A673 (cell line): ENCODE results near the gene AUH. TPM values are rescaled to one million over a fixed set of nuclear protein-coding genes. Genes with fewer than 3 reads are reported as not detected.
A peak's percentile ranks its signal among the peaks of the same experiment; 100 is the strongest.

Source experiments
- BruUV-seq: library from RNA; stranded (reverse); fragments of 400-500 nt; replicated peaks from 2 replicates; lab custom pipeline; 2021; lab: Mats Ljungman, UMichigan
- CTCF ChIA-PET: fragments of 300-600 bp; sonication (Branson Sonifier 250); formaldehyde crosslinking; loops from one replicate; lab custom pipeline; 2022; ENCODE audit warnings: antibody characterized with exemption; lab: Charles Lee
- POLR2A ChIA-PET: fragments of 300-600 bp; sonication (Branson Sonifier 250); formaldehyde crosslinking; loops from one replicate; lab custom pipeline; 2022; ENCODE audit warnings: antibody characterized with exemption; ENCODE audit not compliant: low non-redundant PET; lab: Charles Lee
- DNase-seq: peaks from one replicate; pipeline ENCODE4 v3.0.0-alpha.2; 2015; ENCODE audit warnings: low spot score
- H3K27ac ChIP-seq: fragments of 200-600 bp; sonication (generic); 2 replicates; pipeline ENCODE4 v1.5.1; 2016; ENCODE audit warnings: mixed run types, low read depth, mild to moderate bottlenecking, mixed read lengths, antibody characterized with exemption, low read length; ENCODE audit not compliant: poor library complexity, severe bottlenecking
- H3K27me3 ChIP-seq: fragments of 200-600 bp; sonication (generic); replicated peaks from 2 replicates; pipeline ENCODE4 v1.6.1; 2017; ENCODE audit warnings: mixed run types, low read depth, mild to moderate bottlenecking, mixed read lengths, antibody characterized with exemption, low read length; ENCODE audit not compliant: insufficient read depth, poor library complexity
- H3K36me3 ChIP-seq: fragments of 200-600 bp; sonication (generic); 2 replicates; pipeline ENCODE4 v1.6.1; 2016; ENCODE audit warnings: mixed run types, mild to moderate bottlenecking, mixed read lengths, antibody characterized with exemption, low read length; ENCODE audit not compliant: insufficient read depth, poor library complexity, severe bottlenecking
- H3K4me1 ChIP-seq: fragments of 200-600 bp; sonication (generic); 2 replicates; pipeline ENCODE4 v1.6.1; 2017; ENCODE audit warnings: mixed run types, mild to moderate bottlenecking, mixed read lengths, antibody characterized with exemption, low read length; ENCODE audit not compliant: insufficient read depth, poor library complexity, severe bottlenecking
- H3K4me3 ChIP-seq: fragments of 200-600 bp; sonication (generic); 2 replicates; pipeline ENCODE4 v1.5.1; 2016; ENCODE audit warnings: low read depth, mixed run types, mild to moderate bottlenecking, mixed read lengths, low read length; ENCODE audit not compliant: poor library complexity, severe bottlenecking
- H3K9me3 ChIP-seq: fragments of 200-600 bp; sonication (generic); 2 replicates; pipeline ENCODE4 v1.6.1; 2016; ENCODE audit warnings: mixed run types, low read depth, mild to moderate bottlenecking, mixed read lengths, antibody characterized with exemption, low read length; ENCODE audit not compliant: poor library complexity, severe bottlenecking
- EZH2 ChIP-seq: fragments of 200-600 bp; sonication (generic); IDR thresholded peaks from 2 replicates; pipeline ENCODE4 v1.6.1; 2017; ENCODE audit warnings: borderline replicate concordance, low read depth, mild to moderate bottlenecking, mixed read lengths, antibody characterized with exemption, low read length; ENCODE audit not compliant: poor library complexity, severe bottlenecking
- intact Hi-C: fragments of 100-400 bp; cut with micrococcal nuclease; formaldehyde crosslinking; loops from one replicate; pipeline ENCODE4 v1.10.0; 2022; ENCODE audit not compliant: unreplicated experiment
- total RNA-seq: library from RNA; stranded (reverse); gene quantifications from 2 replicates; pipeline ENCODE4 v1.2.3, GENCODE V29; 2021
- TF ChIP-seq, protein P1 (sequence below): fragments of 300-800, 200-600 bp; sonication (generic); conservative IDR thresholded peaks from 2 replicates; pipeline ENCODE4 v1.5.1; 2017; ENCODE audit warnings: low read depth, mild to moderate bottlenecking, antibody characterized with exemption, low read length, moderate library complexity, mixed read lengths

AUH gene
- total RNA-seq, 1 experiment from 2014 or later: 12.3 TPM

DNA sequence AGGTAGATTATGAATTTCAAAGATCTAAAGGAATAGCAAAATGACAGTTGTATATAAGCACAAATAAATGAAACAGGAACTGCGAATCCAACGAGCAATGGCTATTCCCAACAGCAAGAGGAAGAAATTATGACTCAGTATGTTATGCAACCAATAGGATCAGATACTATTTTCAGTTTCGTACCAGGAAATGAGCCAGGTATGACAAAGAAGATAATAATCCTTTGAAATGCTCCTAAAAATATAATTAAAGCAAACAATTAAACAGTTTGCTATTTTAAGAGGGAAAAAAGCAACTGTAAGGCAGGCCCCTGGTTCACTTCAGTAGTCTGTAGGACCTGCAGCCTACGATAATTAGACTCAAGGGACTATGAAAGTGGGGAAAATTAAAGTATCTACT is 58.9 kb downstream of the AUH start:
- Histone ChIP-seq H3K4me1 (no peaks in the 10 kb centered on the region), H3K27me3 (no peaks in the 10 kb centered on the region), H3K27ac (no peak overlapping the region), H3K9me3 (no peaks in the 10 kb centered on the region), H3K36me3 (no peaks in the 10 kb centered on the region), H3K4me3 (no peak overlapping the region)
- ChIA-PET CTCF (no interaction called here), POLR2A (no interaction called here)
- intact Hi-C loops: no loop called here
- TF ChIP-seq EZH2: no peak
- TF ChIP-seq, protein P1, sequence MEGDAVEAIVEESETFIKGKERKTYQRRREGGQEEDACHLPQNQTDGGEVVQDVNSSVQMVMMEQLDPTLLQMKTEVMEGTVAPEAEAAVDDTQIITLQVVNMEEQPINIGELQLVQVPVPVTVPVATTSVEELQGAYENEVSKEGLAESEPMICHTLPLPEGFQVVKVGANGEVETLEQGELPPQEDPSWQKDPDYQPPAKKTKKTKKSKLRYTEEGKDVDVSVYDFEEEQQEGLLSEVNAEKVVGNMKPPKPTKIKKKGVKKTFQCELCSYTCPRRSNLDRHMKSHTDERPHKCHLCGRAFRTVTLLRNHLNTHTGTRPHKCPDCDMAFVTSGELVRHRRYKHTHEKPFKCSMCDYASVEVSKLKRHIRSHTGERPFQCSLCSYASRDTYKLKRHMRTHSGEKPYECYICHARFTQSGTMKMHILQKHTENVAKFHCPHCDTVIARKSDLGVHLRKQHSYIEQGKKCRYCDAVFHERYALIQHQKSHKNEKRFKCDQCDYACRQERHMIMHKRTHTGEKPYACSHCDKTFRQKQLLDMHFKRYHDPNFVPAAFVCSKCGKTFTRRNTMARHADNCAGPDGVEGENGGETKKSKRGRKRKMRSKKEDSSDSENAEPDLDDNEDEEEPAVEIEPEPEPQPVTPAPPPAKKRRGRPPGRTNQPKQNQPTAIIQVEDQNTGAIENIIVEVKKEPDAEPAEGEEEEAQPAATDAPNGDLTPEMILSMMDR: no peak
- peak; percentile 17 for DNase-seq
- BruUV-seq: no TSS peak

DNA sequence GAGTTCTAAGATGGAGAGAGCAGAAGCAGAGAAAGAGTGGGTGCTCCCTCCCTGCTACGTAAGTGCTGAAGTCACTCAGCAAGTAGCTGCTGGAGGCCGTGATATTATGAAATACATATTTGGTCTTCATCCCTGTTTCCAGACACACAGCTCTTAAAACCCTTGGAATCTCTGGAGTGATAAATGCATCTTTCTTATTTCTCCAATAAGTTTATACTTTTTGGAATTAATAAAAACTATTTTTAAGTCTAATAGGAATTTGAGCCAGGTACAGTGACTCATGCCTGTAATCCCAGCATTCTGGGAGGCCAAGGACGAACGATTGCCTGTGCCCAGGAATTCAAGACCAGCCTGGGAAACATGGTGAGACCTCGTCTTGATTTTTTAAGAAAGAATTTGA is 60.6 kb downstream of the AUH start:
- CTCF ChIA-PET: no interaction called here
- TF ChIP-seq, protein P1: no peak
- TF ChIP-seq EZH2: no peak
- Histone ChIP-seq H3K27me3 (no peaks in the 10 kb centered on the region), H3K4me3 (no peak overlapping the region), H3K27ac (no peak overlapping the region), H3K4me1 (no peaks in the 10 kb centered on the region), H3K36me3 (no peaks in the 10 kb centered on the region), H3K9me3 (no peaks in the 10 kb centered on the region)
- DNase-seq: no peak
- BruUV-seq: no TSS peak
- POLR2A ChIA-PET: interaction anchor here (0.6 kb wide), 1 partner anchor 72 kb away, joined by 4 read pairs; no protein-coding TSS in a partner anchor
- intact Hi-C loops: no loop called here

DNA sequence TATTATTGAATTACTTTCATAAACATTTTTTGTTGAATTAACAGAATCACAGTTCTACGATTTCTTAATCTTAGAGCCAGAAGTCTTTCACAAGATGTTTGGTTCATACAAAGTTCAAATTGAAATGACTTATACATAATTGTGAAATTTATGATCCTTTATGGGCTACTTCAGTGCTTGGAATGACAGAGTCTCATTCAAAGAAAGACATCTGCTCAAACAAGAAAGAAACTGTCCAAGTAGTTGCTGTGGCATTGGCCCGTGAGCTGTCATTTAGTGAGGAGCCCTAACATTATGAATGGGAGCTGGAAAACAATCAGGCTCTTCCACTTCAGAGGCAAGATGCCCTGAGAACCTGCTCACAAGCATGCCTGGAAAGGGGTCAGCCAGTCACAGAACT is 63.4 kb downstream of the AUH start:
- Histone ChIP-seq H3K27me3 (no peaks in the 10 kb centered on the region), H3K9me3 (no peaks in the 10 kb centered on the region), H3K36me3 (no peaks in the 10 kb centered on the region), H3K4me3 (no peak overlapping the region), H3K27ac (no peak overlapping the region), H3K4me1 (no peaks in the 10 kb centered on the region)
- ChIA-PET POLR2A (no interaction called here), CTCF (no interaction called here)
- no TSS peak for BruUV-seq
- no peak for DNase-seq
- intact Hi-C loops: no loop called here
- TF ChIP-seq EZH2: no peak
- TF ChIP-seq, protein P1: no peak
